IPS-15b (cell line): ENCODE data around the gene ZNF213.

Experiments used
- H3K27me3 ChIP-seq: one replicate; pipeline ENCODE4 v1.6.1; 2013; ENCODE audit warnings: low read length; ENCODE audit not compliant: control insufficient read depth, insufficient read depth
- H3K36me3 ChIP-seq: one replicate; pipeline ENCODE4 v1.6.1; 2013; ENCODE audit warnings: low read length; ENCODE audit not compliant: control insufficient read depth, insufficient read depth
- H3K4me1 ChIP-seq: one replicate; pipeline ENCODE4 v1.6.1; 2013; ENCODE audit warnings: mild to moderate bottlenecking, low read length; ENCODE audit not compliant: control insufficient read depth, insufficient read depth
- H3K4me3 ChIP-seq: one replicate; pipeline ENCODE4 v1.5.1; 2013; ENCODE audit warnings: low read depth, low read length
- H3K9ac ChIP-seq: one replicate; pipeline ENCODE4 v1.6.1; 2013; ENCODE audit warnings: low read depth, mild to moderate bottlenecking, low read length
- H3K9me3 ChIP-seq: one replicate; pipeline ENCODE4 v1.6.1; 2013; ENCODE audit warnings: mild to moderate bottlenecking, low read length; ENCODE audit not compliant: control insufficient read depth, insufficient read depth

The ZNF213 gene

DNA sequence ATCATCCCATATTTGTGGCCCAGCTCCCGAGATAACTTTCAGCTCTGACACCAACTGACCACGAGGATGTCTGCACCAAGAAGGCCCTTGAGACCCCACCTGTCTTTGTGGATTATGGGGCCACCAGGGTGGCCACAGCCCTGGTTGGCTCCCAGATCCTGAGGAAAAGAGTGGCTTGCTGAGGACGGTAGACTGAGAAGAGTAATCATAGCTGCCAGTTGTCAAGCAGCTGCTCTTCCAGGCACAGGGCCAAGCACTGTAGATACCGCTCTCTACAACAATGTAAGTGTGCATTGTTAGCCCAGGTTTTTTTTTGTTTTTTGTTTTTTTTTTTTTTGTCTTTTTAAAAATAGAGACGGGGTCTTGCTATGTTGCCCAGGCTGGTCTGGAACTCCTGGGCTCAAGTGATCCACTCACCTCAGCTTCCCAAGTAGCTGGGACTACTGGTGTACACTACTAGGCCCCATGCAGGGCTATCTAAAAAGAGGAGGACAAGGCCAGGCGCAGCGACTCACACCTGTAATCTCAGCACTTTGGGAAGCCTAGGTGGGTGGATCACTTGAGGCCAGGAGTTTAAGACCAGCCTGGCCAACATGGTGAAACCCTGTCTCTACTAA is 12.9 kb upstream of the ZNF213 start:
- H3K4me3 ChIP-seq = no peak overlapping the region
- H3K36me3 ChIP-seq = peaks cover 20% of the 10 kb centered on the region
- H3K4me1 ChIP-seq = no peaks in the 10 kb centered on the region
- no peaks in the 10 kb centered on the region for H3K27me3 ChIP-seq
- H3K9ac ChIP-seq = no peak overlapping the region
- H3K9me3 ChIP-seq = no peaks in the 10 kb centered on the region

DNA sequence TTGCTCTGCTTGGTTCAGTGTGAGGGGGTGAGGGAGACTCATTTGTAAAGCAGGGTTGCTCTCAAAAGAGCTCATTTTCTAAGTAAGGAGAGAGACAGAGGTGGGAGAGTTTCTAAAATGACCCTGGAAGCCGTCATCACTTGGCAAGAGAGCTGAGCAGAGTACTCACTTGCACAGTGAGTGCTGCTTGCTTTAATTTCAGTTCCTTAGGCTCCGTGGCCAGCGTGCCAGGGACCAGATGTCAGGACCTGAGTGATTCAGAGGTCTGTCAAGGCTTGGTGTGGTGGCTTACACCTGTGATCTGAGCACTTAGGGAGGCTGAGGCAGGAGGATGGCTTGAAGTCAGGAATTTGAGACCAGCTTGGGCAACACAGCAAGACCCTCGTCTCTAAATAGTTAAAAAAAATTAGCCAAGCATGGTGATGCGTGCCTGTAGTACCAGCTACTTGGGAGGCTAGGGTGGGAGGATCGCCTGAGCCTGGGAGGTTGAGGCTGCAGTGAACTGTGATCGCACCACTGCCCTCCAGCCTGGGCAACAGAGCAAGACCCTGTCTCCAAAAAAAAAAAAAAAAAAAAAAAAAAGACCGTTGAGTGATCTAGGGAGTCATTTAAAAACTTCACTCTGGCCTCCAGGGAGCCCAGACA is 11.8 kb upstream of the ZNF213 start:
- Histone ChIP-seq H3K27me3 (no peaks in the 10 kb centered on the region), H3K4me3 (no peak overlapping the region), H3K9ac (no peak overlapping the region), H3K36me3 (peaks cover 19% of the 10 kb centered on the region), H3K4me1 (peaks cover 6% of the 10 kb centered on the region), H3K9me3 (no peaks in the 10 kb centered on the region)

DNA sequence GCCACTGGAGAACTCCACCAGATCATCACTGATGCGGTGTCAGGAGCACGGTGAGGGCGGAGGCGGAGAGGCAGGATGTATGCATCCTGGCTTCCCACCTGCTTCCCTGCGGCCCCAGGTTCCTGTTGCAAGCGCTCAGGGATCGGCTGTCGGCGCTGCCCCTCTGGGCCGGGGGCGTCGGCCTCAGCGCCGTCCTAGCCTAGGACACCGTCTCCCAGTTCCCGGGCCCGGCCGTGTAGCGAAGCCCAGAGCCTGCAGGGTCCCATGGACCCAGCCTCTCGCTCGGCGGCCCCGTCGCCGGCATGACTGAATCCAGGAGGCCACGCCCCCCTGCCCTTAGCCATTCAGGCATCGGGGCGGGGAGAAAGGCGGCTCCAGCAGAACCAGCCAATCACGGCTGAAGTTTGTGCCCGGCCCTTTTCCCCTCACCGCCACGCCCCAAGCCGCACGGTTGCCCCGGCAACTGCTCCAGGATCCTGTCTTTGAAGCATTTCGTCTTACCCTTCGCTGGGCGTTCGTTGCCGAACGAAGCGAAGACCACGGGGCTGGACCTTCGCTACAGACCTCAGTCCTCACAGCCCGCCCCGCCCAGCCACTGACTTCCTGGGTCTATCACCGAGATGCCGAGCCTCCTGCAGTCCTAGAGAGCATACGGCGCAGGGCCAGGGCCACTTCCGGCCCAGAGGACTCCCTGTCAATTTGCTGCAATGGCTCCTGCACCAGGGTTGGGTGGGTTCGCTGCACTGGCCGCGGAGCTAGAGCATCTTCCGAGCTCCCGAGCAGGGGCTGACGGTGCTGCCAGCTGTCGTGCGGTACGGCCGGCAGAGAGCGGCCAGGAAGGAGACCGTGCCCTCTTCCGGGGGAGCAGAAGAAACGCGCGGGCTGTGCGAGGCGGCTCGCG is 10.6 kb upstream of the ZNF213 start:
- H3K4me1 ChIP-seq = peaks cover 8% of the 10 kb centered on the region
- no peaks in the 10 kb centered on the region for H3K27me3 ChIP-seq
- H3K36me3 ChIP-seq = peaks cover 17% of the 10 kb centered on the region
- peak overlapping the region; percentile 16 for H3K9ac ChIP-seq
- H3K4me3 ChIP-seq = peak overlapping the region; percentile 75
- no peaks in the 10 kb centered on the region for H3K9me3 ChIP-seq

DNA sequence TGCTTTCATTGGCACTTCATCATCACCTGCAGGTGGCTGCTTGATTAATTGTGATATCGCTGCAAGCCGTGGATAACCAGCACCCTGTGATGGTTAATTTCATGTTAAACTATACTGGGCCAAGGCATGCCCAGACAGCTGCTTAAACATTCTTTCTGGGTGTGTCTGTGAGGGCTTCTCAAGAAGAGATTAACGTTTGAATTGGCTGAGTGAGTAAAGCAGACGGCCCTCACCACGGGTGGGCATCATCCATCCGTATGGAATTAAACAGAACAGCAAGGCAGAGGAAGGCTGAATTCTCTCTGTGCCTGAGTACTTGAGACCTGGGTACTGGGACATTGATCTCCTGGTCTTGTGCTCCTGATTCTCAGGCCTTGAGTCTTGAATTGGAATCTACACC is 7.1 kb upstream of the ZNF213 start:
- Histone ChIP-seq H3K9me3 (no peaks in the 10 kb centered on the region), H3K27me3 (no peaks in the 10 kb centered on the region), H3K4me3 (no peak overlapping the region), H3K9ac (no peak overlapping the region), H3K4me1 (peaks cover 9% of the 10 kb centered on the region), H3K36me3 (no peaks in the 10 kb centered on the region)

DNA sequence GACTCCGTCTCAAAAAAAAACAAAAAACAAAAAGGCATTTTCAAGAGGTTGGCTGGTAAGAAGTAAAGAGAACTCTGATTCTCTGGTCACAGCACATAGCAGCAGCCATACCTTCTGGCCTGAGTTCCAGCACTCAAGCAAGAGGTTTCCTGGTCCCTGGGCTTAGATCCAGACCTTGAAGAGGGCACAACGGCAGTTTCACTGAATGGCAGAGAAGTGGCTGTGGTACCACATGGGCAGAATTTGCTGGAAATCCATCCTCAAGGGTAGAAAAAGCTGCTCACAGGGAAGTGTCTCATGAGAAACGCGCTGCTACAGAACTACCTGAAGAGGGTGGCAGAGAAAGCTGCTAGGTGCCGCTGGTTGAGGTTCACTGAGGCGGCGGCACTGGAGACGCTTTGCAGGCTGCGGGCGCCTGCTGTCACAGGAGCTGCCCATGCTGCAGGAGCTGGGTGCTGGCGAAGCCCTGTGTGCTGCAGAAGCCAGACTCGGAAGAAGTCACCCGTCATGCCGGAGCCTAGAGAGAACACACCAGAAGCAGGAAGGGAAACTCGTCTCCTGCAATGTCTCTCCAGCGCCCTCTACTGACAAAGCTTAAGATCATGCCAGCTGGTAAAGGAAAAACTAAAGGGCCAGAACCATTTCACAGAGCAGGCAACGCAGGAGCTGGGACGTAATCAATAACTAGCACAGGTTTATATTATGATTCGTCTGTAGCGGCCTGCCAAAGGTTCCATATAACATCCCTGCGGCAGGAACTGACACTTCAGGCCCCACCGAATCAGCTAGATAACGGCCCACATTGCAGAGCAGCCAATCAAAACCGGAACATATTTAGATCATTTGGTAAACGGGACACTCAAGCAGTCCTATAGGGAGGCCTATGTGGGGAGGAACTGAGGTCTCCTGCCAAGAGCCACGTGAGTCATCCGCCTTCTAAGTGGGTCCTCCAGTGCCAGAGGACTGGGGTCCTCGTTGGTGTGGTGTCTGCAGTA is 5.4 kb upstream of the ZNF213 start:
- Histone ChIP-seq H3K4me3 (peak overlapping the region; percentile 39), H3K36me3 (no peaks in the 10 kb centered on the region), H3K9ac (no peak overlapping the region)

DNA sequence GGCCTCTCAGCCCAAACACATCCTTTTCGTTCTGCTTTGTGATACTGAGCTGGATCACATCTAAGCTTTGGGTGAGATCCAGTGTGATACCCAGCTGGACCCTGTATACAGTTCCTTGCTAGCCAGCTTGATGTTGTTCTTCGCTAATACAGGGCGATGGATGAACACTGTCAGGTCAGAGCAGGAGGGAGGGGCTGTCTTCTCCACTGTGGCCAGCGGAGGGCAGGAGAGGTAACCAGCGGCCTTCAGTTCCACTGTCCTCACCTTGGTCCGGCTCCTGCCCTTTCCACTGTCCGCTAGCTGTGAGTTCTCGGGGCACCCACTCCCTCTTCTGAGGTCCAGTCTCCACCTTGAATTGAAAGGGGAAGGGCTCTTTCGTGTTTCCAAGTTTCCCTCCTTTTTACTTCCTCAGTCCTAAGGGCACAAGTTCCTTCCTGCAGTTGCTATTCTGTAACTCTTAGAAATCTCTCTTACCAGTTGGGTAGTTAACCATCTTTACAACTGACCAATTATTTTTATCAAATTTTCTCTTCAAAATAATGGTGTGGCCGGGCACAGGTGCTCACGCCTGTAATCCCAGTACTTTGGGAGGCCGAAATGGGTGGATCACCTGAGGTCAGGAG is 3.0 kb upstream of the ZNF213 start:
- Histone ChIP-seq H3K36me3 (no peaks in the 10 kb centered on the region), H3K4me1 (peaks cover 9% of the 10 kb centered on the region), H3K9ac (no peak overlapping the region), H3K27me3 (no peaks in the 10 kb centered on the region), H3K9me3 (no peaks in the 10 kb centered on the region), H3K4me3 (no peak overlapping the region)

More for the DNA sequence above, 5.4 kb upstream of the ZNF213 start:
- Histone ChIP-seq H3K27me3 (no peaks in the 10 kb centered on the region), H3K9me3 (no peaks in the 10 kb centered on the region), H3K4me1 (peaks cover 9% of the 10 kb centered on the region)

DNA sequence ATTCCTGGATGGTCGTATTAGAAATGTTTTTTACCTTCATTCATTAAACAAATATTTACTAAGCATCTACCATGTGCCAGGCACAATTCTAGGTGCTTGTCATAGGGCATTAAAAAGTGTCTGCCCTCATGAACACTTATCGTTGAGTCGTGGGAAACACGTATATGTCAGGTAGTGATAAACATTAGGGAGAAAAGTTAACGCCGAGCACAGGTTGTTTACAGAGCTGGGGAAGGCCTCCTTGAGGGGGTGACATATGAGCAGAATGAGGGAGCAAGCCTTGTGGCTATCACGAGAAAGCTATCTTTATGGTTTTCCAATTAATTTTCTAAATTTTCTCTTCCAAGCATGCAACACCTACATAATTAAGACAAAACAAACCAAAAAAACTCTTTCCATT is 985 bp upstream of the ZNF213 start:
- no peaks in the 10 kb centered on the region for H3K36me3 ChIP-seq
- H3K9me3 ChIP-seq = no peaks in the 10 kb centered on the region
- H3K27me3 ChIP-seq = no peaks in the 10 kb centered on the region
- peaks cover 3% of the 10 kb centered on the region for H3K4me1 ChIP-seq
- H3K4me3 ChIP-seq = peak overlapping the region; percentile 96
- peak overlapping the region; percentile 97 for H3K9ac ChIP-seq

DNA sequence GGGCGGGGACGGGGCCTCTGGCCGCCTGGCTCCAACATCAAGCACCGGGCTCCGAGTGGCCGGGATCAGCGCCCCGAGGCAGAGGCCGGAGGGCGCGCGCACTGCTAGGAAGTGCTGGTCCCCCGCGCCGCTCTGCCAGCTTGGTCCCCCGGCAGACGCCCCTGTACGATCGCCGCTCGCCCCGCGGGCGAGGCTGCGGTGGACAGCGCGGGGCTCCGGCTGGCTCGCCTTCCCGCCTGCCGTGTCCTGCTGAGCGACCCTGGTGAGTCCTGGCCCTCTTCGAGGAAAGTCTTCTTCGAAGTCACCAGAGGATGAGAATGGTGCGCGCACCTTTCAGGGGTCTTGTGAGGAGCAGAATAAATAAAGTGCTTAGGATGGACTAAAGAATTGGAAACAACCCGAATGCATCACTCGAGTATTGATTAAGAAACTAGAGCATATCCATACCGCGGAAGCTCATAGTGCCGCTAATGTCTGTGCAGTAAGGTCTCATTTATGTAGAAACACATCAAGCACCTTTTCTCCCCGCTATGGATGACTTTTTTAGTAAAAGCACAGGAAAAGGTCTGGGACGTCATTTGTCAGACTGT is 392 bp downstream of the ZNF213 start:
- no peaks in the 10 kb centered on the region for H3K36me3 ChIP-seq
- H3K4me1 ChIP-seq = no peaks in the 10 kb centered on the region
- H3K4me3 ChIP-seq = peak overlapping the region; percentile 79
- no peaks in the 10 kb centered on the region for H3K9me3 ChIP-seq
- no peaks in the 10 kb centered on the region for H3K27me3 ChIP-seq
- peak overlapping the region; percentile 62 for H3K9ac ChIP-seq

DNA sequence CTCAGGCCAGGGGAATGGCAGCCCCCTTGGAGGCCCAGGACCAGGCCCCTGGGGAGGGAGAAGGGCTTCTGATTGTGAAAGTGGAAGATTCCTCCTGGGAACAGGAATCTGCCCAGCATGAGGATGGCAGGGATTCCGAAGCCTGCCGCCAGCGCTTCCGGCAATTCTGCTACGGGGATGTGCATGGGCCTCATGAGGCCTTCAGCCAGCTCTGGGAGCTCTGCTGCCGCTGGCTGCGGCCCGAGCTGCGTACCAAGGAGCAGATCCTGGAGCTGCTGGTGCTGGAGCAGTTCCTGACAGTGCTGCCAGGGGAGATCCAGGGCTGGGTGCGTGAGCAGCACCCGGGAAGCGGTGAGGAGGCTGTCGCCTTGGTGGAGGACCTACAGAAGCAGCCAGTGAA is 2.4 kb downstream of the ZNF213 start:
- Histone ChIP-seq H3K9ac (no peak overlapping the region), H3K27me3 (no peaks in the 10 kb centered on the region), H3K36me3 (peaks cover 5% of the 10 kb centered on the region), H3K4me1 (no peaks in the 10 kb centered on the region), H3K9me3 (no peaks in the 10 kb centered on the region), H3K4me3 (no peak overlapping the region)

DNA sequence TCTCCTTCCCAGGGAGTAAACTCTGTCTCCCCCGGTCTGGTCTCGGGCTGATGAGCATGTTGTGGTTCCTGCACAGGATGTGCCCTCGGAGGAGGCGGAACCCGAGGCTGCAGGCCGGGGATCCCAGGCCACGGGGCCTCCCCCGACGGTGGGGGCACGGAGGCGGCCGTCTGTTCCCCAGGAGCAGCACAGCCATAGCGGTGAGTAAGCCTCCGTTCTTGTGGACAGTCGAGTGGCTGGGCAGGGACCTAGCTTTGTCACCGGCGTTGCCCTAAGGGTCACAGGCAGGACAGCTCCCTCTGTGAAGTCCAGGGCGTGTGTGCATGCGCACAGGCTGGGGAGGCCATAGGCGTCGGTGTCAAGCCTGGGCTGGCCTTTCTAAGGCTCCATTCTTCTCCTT is 3.5 kb downstream of the ZNF213 start:
- no peaks in the 10 kb centered on the region for H3K9me3 ChIP-seq
- no peaks in the 10 kb centered on the region for H3K4me1 ChIP-seq
- H3K4me3 ChIP-seq = no peak overlapping the region
- no peak overlapping the region for H3K9ac ChIP-seq
- peaks cover 11% of the 10 kb centered on the region for H3K36me3 ChIP-seq
- no peaks in the 10 kb centered on the region for H3K27me3 ChIP-seq
